Sigmoid colon (tissue), 7 donors: Measurements from ENCODE around the gene CYP8B1. TPM values are rescaled to one million over a fixed set of nuclear protein-coding genes. Genes with fewer than 3 reads are reported as not detected.
A peak's percentile ranks its signal among the peaks of the same experiment; 100 is the strongest.

Experiments used
- DNase-seq: peaks from one replicate; pipeline ENCODE4 v3.0.0-alpha.2; 2019
- H3K27ac ChIP-seq, 4 donors: fragments of 200-600 bp; sonication (generic); one replicate each; pipeline ENCODE4 v1.5.1; 2016 to 2019; ENCODE audit warnings: mild to moderate bottlenecking in 1 of 4
- H3K27me3 ChIP-seq, 3 donors: fragments of 200-600 bp; sonication (generic); one replicate each; pipeline ENCODE4 v1.5.1; 2019; ENCODE audit warnings: mild to moderate bottlenecking in 1 of 3
- H3K36me3 ChIP-seq, 4 donors: fragments of 200-600 bp; sonication (generic); one replicate each; pipeline ENCODE4 v1.5.1; 2016 to 2019
- H3K4me1 ChIP-seq, 4 donors: fragments of 200-600 bp; sonication (generic); one replicate each; pipeline ENCODE4 v1.5.1; 2017 to 2019
- H3K4me3 ChIP-seq, 4 donors: fragments of 200-600 bp; sonication (generic); one replicate each; pipeline ENCODE4 v1.5.1; 2017 to 2019; ENCODE audit warnings: mild to moderate bottlenecking in 2 of 4, moderate library complexity in 1 of 4
- H3K9me3 ChIP-seq, 4 donors: fragments of 200-600 bp in 3 of 4; sonication (generic) in 3 of 4; one replicate each; pipeline versions ENCODE4 v1.5.1 to v1.6.1; 2013 to 2019
- CTCF ChIP-seq, 4 experiments: fragments of 450-650 bp in 3 of 4; fragments of 200-600 bp in 1 of 4; IDR thresholded peaks; one replicate each; pipeline ENCODE4 v1.5.1; 2016 to 2019; ENCODE audit warnings: antibody characterized with exemption in 4 of 4, mild to moderate bottlenecking in 3 of 4, moderate library complexity in 2 of 4
- EP300 ChIP-seq, 4 donors: sonication (generic); formaldehyde crosslinking; IDR thresholded peaks; one replicate each; pipeline ENCODE4 v1.6.1; 2017; ENCODE audit warnings: antibody characterized with exemption in 4 of 4
- POLR2A ChIP-seq, 2 donors: fragments of 450-650 bp; IDR thresholded peaks; one replicate each; pipeline ENCODE4 v1.6.1; 2016; ENCODE audit warnings: antibody characterized with exemption in 2 of 2, mild to moderate bottlenecking in 2 of 2, moderate library complexity in 2 of 2
- POLR2AphosphoS5 ChIP-seq, 4 donors: sonication (generic); formaldehyde crosslinking; IDR thresholded peaks; one replicate each; pipeline ENCODE4 v1.6.1; 2017; ENCODE audit warnings: antibody characterized with exemption in 4 of 4
- WGBS, 2 donors: extraction: QIAGEN DNeasy Blood & Tissue Kit; methylation state at CpG; one replicate each; pipeline ENCODE4 v1.1.7; 2013; 5-methylcytosine and 5-hydroxymethylcytosine counted together
- intact Hi-C: fragments of 100-400 bp; cut with DNase I; formaldehyde crosslinking; loops from one replicate; pipeline ENCODE4 v1.15.1; 2023
- polyA plus RNA-seq, 3 donors: library from polyadenylated mRNA; stranded (reverse); fragments of 200-250 nt; gene quantifications; one replicate each; pipeline ENCODE4 v1.2.3, GENCODE V29; 2013
- total RNA-seq, 4 donors: library from RNA; depleted of rRNA; stranded (reverse); fragments of >200 nt; gene quantifications; one replicate each; pipeline ENCODE4 v1.1.0, GENCODE V29; 2016
- donor health status: healthy with polysubstance abuse.
- donor health status: Bipolar disorder and iron deficiency.
- donor health status: healthy.

Gene CYP8B1
- total and polyA plus RNA-seq, 7 donors = under 0.01 TPM; not detected in 6

- intact Hi-C loops = no loop called here
- no peak overlapping the region for H3K27ac ChIP-seq
- no peak for TF ChIP-seq POLR2AphosphoS5 (IDR thresholded peaks at IDR 0.05)
- TF ChIP-seq POLR2A (IDR thresholded peaks at IDR 0.05) = no peak
- TF ChIP-seq CTCF (IDR thresholded peaks at IDR 0.05) = no peak
- TF ChIP-seq EP300 (IDR thresholded peaks at IDR 0.05) = no peak
Measured at GRCh38 chr3:42829083-42829627, 46.5 kb downstream of the CYP8B1 start.

GRCh38 chr3:42827654-42828053 lies 48.0 kb downstream of the CYP8B1 start:
- TF ChIP-seq POLR2AphosphoS5 (IDR thresholded peaks at IDR 0.05) = no peak
- no peak for TF ChIP-seq POLR2A (IDR thresholded peaks at IDR 0.05)
- TF ChIP-seq EP300 (IDR thresholded peaks at IDR 0.05) = no peak
- TF ChIP-seq CTCF (IDR thresholded peaks at IDR 0.05) = no peak
- no peaks in the 10 kb centered on the region for H3K9me3 ChIP-seq
- no peak overlapping the region for H3K4me3 ChIP-seq
- no peaks in the 10 kb centered on the region for H3K27me3 ChIP-seq
- no peaks in the 10 kb centered on the region for H3K4me1 ChIP-seq
- DNase-seq = no peak
- 12 to 58% methylated on average over 4 of the region's 4 CpGs for WGBS, 2 donors
- intact Hi-C loops = no loop called here
- H3K27ac ChIP-seq = no peak overlapping the region
- no peaks in the 10 kb centered on the region for H3K36me3 ChIP-seq

More at GRCh38 chr3:42829083-42829627, 46.5 kb downstream of the CYP8B1 start:
- Histone ChIP-seq H3K4me1 (no peaks in the 10 kb centered on the region), H3K4me3 (no peak overlapping the region), H3K27me3 (no peaks in the 10 kb centered on the region), H3K9me3 (no peaks in the 10 kb centered on the region), H3K36me3 (no peaks in the 10 kb centered on the region)
- DNase-seq = no peak
- WGBS, 2 donors = 22 to 77% methylated on average over 5 of the region's 5 CpGs

GRCh38 chr3:42827023-42827422 lies 48.7 kb downstream of the CYP8B1 start:
- intact Hi-C loops = no loop called here

GRCh38 chr3:42826141-42826540 lies 49.5 kb downstream of the CYP8B1 start:
- Histone ChIP-seq H3K27me3 (no peaks in the 10 kb centered on the region), H3K4me3 (no peak overlapping the region), H3K36me3 (no peaks in the 10 kb centered on the region), H3K4me1 (no peaks in the 10 kb centered on the region), H3K9me3 (no peaks in the 10 kb centered on the region), H3K27ac (no peak overlapping the region)
- no peak for DNase-seq
- intact Hi-C loops = no loop called here
- TF ChIP-seq CTCF (IDR thresholded peaks at IDR 0.05) = no peak
- no peak for TF ChIP-seq POLR2AphosphoS5 (IDR thresholded peaks at IDR 0.05)
- no peak for TF ChIP-seq EP300 (IDR thresholded peaks at IDR 0.05)
- no peak for TF ChIP-seq POLR2A (IDR thresholded peaks at IDR 0.05)

More at GRCh38 chr3:42827023-42827422, 48.7 kb downstream of the CYP8B1 start:
- DNase-seq = no peak
- TF ChIP-seq CTCF (IDR thresholded peaks at IDR 0.05) (no peak), EP300 (IDR thresholded peaks at IDR 0.05) (no peak), POLR2A (IDR thresholded peaks at IDR 0.05) (peak in 1 of 2 donors; percentile 15), POLR2AphosphoS5 (IDR thresholded peaks at IDR 0.05) (no peak)
- no peaks in the 10 kb centered on the region for H3K36me3 ChIP-seq
- no peak overlapping the region for H3K4me3 ChIP-seq
- no peaks in the 10 kb centered on the region for H3K4me1 ChIP-seq
- H3K27me3 ChIP-seq = no peaks in the 10 kb centered on the region
- H3K27ac ChIP-seq = no peak overlapping the region
- no peaks in the 10 kb centered on the region for H3K9me3 ChIP-seq

- 38 to 75% methylated on average over 2 of the region's 2 CpGs for WGBS, 2 donors
- no peaks in the 10 kb centered on the region for H3K36me3 ChIP-seq
- no peaks in the 10 kb centered on the region for H3K9me3 ChIP-seq
- no peak overlapping the region for H3K4me3 ChIP-seq
- H3K4me1 ChIP-seq = no peaks in the 10 kb centered on the region
- intact Hi-C loops = no loop called here
- no peak for TF ChIP-seq POLR2A (IDR thresholded peaks at IDR 0.05)
- no peak for TF ChIP-seq POLR2AphosphoS5 (IDR thresholded peaks at IDR 0.05)
- no peak for TF ChIP-seq EP300 (IDR thresholded peaks at IDR 0.05)
- no peak for TF ChIP-seq CTCF (IDR thresholded peaks at IDR 0.05)
- DNase-seq = no peak
- H3K27ac ChIP-seq = no peak overlapping the region
- no peaks in the 10 kb centered on the region for H3K27me3 ChIP-seq
Measured at GRCh38 chr3:42823351-42823750, 52.3 kb downstream of the CYP8B1 start.
